Middle frontal gyrus (tissue), 1 donor: ENCODE data around the gene KCNMB2.
"Not testable (repeated sequence)": the region's sequence is repeated elsewhere in the genome, so short reads cannot be mapped to it uniquely, and the experiment has no call there.

Source experiments
- DNase-seq: peaks from one replicate; pipeline ENCODE4 v3.0.0-alpha.2; 2015; ENCODE audit warnings: low spot score; ENCODE audit errors: extremely low spot score

The KCNMB2 gene

GRCh38 chr3:178519701-178520100 lies 16.5 kb upstream of the KCNMB2 start:
- DNase-seq = no peak

DNA sequence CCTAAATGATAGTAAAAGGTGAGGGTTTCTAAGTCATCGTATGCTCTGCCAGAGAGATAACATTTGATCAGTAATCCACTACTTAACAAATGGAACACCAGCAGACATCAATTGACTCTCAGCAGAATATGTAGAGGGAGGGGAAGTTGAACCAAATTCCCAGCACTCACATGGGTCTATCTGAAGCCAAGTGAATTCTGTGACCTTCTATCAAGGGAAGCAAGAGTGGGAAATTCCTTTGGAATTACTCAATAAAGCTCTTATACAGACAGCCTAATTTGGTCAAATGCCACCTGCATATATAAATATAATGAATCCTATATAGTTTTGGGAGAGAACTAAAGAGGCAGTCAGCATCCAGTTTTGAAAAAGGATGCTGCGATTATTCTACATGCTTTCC lies 15.8 kb upstream of the KCNMB2 start:
- no peak for DNase-seq

GRCh38 chr3:178522200-178523052 lies 13.8 kb upstream of the KCNMB2 start:
- no peak for DNase-seq

- DNase-seq = no peak
Observed at GRCh38 chr3:178525251-178525650, 11.0 kb upstream of the KCNMB2 start.

- no peak for DNase-seq
Observed at GRCh38 chr3:178526291-178526690, 9.9 kb upstream of the KCNMB2 start.

DNA sequence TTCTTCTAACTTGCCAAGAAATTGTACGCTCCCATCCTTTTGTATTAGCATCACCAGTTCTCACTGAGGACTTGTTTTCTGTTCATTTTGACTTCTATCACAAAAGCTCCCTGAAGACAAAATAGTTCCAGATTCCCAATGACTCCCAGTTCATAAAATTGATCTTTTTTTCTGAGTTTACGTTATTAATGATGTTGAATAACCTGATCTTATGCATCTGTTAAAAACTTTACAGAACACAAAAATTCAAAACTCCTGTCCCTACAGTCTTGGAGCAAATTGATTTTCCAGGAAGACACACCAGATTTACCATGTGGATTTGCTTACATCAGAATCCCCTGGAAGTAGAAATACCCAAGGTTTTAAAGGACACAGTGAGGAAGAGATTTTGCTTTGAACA lies 8.3 kb upstream of the KCNMB2 start:
- DNase-seq = no peak

DNA sequence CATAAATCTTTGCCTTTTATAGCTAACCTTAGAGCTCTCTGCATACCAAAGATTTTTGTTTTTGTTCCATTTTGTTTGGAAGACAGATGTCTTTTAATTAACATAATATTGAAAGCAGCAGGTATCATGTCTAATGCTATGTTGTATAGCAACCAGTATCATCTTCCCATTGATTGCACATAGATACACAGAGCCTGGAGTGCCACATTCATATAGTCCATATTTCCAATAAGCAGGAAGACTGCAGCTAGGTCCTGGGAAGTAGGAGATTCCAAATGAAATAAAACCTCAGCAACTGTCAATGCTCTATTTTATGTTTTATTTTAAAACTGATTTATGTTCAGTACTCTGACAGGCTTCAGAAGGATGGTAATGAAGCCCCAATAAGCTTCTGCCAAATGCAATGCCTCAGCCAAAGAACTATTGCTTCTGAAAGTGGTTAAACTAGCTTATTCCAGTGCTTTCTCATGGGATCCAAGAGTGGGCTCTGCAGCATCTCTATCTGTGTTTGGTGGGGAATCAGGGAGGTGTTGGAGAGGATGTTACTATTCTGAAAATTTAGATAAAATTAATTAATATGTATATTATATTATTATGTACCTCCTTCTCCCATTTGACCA lies 6.5 kb upstream of the KCNMB2 start:
- DNase-seq = no peak

GRCh38 chr3:178532476-178532875 lies 3.8 kb upstream of the KCNMB2 start:
- DNase-seq = no peak

DNA sequence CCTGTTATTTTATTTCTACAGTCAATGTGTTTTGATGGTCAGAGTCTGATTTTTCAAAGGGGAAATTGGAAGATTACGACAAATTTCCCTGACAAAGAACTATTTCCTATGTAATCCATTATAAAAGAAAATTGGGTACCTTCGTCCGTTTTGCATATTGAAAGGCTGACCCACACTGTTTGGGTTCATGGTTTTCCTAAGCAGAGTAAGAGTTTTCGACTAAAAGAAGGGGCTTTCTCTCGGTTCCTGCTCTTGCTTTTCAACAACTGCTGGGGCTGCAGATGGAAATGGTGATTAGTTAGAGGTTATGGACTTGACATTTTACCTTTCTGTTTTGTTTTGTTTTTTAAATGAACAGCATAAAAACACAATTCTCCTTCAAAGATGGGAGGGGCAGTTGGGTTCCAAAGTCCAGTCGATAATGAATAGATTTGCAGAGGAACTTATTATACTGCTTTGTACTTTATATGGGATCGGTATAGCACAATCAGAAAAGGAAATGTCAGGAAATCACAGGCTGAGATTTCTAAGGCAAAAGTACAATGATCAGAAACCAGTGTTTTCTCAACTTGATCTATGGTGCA lies 978 bp downstream of the KCNMB2 start:
- no peak for DNase-seq

- DNase-seq = no peak
Observed at GRCh38 chr3:178538056-178538455, 1.8 kb downstream of the KCNMB2 start.

- no peak for DNase-seq
Observed at GRCh38 chr3:178540184-178540583, 3.9 kb downstream of the KCNMB2 start.

GRCh38 chr3:178545337-178545736 lies 9.1 kb downstream of the KCNMB2 start:
- no peak for DNase-seq

- DNase-seq = no peak
Observed at GRCh38 chr3:178546079-178546478, 9.8 kb downstream of the KCNMB2 start.

DNA sequence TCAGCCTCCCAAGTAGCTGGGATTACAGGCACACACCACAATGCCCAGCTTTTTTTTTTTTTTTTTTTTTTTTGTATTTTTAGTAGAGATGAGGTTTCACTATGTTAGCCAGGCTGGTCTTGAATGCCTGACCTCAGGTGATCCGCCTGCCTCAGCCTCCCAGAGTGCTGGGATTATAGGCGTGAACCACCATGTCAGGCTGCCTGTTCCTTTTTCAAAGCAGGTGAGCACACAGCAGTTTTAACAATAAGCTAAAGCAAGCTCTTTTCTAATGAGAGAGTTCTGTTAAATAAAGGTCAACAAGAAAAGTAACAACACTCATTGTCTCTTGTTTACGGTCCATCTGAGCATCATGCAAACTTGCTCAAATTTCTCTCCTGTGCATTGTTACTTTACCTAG lies 13.2 kb downstream of the KCNMB2 start:
- DNase-seq = not testable (repeated sequence)

- DNase-seq = no peak
Observed at GRCh38 chr3:178551916-178552321, 15.7 kb downstream of the KCNMB2 start.

DNA sequence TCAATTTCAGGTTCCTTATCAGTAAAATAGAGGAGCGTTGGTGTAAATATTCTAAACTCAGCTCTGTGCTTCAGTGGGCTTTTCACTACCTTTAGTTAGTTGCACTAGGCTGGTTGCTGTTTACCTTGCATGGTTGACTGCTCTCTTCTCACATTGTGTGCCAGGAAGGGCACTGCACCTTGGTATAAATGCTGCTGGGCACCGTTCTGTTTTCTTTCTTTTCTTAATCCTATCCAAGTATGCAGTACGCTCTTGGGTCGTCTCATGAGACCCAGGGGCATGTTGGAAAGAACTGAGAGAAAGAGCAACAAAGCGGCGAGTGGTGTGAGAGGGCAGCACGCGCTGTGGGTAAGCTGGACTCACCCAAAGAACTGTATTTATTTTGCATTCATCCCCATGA lies 22.4 kb downstream of the KCNMB2 start:
- no peak for DNase-seq

DNA sequence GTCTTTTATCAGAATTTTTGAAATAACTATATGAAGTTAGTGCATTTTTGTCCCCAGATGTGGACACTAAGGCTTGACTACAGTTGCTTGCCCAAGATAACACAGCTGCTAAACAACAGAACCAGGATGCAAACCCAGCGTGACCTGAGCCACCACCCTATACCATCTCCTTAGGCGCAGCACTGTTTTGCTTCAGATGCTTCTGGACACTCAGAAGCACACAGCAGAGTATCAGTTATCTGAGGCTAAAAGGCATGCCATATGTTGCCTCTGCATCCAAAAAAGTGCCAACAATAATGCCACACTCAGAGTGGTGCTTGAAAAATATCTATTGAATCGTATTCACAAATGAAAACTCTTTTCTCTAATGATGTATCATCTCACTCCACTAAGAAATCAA lies 24.5 kb downstream of the KCNMB2 start:
- DNase-seq = no peak

GRCh38 chr3:178561239-178561638 lies 25.0 kb downstream of the KCNMB2 start:
- DNase-seq = no peak

DNA sequence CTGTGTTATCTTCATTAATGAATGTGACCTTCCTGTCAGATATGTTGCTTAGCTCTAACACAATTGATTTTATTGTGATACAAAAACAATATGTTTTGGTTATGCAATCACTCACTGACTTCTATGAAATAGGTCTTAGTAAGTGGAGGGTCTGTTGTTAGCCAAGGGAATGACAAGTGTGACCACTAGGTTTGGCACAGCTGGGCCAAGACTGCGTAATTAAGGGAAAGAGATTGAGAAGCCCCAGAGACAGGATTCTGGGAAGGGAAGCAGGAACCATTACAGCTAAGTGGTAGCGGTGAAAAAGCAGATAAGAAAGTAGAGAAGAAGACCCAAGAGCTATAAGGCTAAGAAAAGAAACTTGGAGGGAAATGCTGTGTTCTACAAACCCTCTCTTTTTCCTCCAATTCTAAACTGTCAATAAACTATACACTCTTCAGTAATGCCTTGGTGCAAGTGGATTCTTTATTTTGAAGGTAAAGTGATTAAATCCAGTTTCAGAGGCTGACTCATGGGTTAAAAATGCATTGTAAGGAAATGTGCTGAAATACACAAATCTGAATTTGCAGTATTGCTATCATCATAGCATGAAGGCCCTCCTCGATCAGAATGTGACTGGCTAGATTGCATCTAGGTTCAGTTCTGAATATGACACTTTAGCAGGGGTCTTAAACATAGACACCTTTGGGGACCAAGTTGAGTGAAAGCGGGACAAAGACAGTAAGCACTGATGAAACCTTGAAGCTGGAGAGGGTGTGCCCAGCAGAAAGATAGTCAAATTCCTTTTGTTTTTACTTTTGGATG lies 26.1 kb downstream of the KCNMB2 start:
- DNase-seq = no peak

- no peak for DNase-seq
Observed at GRCh38 chr3:178562947-178563232, 26.7 kb downstream of the KCNMB2 start.

- DNase-seq = no peak
Observed at GRCh38 chr3:178567611-178568010, 31.4 kb downstream of the KCNMB2 start.

DNA sequence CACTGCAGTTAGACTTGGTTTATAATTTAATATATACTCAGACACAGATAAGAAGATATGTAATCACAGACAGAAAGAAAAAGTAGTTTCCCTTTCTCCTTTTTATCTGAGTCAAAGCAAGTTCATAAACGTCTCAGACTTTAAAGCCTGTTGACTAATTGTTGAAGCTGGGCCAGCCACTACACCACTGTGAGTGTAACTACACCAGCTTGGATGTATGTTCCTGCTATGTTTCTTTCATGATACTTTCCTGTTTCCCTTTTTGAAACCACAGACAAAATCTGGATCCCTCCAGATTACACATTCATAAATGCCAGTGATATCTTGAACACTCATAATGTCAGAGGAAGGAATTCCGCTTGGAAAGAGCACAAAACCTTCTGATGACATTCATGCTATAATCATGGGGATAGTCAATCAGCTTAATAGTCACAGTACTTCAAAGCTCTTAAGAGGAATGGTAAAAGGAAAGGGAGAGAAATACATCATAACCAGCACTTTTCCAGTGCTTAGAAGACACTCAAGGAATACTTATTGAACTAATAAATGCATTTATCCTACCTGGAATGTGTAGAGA lies 32.0 kb downstream of the KCNMB2 start:
- DNase-seq = no peak
